GM19193 (cell line): ENCODE measurements around the gene ZNF385C.

Experiments
- POLR2A ChIP-seq: IDR thresholded peaks from 4 replicates; pipeline ENCODE4 v1.6.1; 2011; ENCODE audit not compliant: insufficient read depth, insufficient read length; ENCODE audit errors: extremely low read depth

Gene ZNF385C

GRCh38 chr17:42101513-42102292 lies 3.4 kb upstream of the ZNF385C start:
- TF ChIP-seq POLR2A = no peak

- TF ChIP-seq POLR2A = no peak
These were observed 592 bp upstream of the ZNF385C start for GRCh38 chr17:42098730-42099399.

DNA sequence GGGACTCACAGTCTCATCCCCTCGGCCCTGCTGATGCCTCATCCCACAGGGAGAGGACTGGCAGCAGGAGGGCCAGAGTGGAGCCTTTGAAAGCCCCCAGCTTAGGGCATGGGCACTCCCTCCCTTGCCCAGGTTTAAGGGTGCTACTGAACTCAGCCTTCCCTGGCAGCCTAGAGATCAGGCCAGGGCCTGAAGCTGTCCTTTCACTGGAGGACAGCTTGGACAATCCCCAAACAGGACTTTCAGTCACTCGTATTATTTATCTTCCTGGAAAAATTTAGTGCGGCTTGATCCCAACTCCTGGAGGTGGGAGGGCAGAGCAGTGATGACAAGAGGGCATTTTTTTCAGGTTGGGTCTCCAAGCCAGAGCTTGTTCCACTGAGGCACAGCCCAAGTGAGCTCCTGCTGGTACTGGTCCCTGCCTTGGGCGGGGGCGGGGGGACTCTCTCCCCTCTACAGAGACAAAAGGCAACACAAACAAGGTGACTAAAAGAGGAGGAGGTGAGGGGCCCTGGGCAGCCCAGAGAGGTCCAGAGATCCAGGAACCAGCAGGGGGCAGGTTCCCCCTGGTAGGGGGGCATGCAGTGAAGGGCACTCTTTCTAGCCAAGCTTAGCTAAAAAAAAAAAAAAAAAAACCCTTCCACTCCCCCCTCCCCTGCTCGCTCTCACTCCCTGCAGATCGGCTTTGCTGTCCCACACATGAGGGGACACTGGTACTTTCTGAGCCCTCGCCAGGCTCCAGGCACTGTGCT lies 1.7 kb downstream of the ZNF385C start:
- TF ChIP-seq POLR2A = no peak

DNA sequence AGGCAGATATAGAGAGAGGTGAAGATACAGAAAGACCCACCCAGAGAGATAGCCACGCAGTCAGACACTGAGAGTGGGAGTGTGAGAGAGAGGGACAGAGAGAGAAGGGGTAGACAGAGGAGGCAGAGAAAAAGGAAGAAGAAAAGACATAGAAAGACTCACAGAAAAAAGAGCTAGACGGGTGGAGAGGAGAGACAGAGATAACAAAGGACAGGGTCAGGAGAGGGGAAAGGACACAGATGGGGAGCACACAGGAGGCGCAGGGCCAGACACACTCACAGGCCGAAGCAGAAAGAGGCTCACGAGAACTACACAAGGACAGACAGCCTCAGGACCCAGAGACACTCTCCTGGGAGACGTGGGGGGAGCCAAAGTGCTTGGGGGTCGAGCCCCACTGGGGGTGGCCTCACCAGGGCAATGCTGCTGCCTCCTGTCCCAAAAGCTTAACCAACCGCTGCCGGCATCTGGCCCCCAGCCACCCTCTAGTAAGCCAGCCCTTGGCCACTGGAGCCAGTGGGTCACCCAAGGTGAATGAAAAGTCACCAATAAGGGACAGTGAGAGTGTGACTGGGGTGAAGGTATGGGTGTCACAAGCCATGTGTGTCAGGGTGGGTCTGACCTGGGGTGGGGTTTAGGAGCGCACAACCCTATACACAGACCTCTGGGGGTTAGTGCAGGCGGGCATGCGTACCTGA lies 3.8 kb downstream of the ZNF385C start:
- TF ChIP-seq POLR2A = no peak

GRCh38 chr17:42092939-42093338 lies 5.3 kb downstream of the ZNF385C start:
- TF ChIP-seq POLR2A = no peak

DNA sequence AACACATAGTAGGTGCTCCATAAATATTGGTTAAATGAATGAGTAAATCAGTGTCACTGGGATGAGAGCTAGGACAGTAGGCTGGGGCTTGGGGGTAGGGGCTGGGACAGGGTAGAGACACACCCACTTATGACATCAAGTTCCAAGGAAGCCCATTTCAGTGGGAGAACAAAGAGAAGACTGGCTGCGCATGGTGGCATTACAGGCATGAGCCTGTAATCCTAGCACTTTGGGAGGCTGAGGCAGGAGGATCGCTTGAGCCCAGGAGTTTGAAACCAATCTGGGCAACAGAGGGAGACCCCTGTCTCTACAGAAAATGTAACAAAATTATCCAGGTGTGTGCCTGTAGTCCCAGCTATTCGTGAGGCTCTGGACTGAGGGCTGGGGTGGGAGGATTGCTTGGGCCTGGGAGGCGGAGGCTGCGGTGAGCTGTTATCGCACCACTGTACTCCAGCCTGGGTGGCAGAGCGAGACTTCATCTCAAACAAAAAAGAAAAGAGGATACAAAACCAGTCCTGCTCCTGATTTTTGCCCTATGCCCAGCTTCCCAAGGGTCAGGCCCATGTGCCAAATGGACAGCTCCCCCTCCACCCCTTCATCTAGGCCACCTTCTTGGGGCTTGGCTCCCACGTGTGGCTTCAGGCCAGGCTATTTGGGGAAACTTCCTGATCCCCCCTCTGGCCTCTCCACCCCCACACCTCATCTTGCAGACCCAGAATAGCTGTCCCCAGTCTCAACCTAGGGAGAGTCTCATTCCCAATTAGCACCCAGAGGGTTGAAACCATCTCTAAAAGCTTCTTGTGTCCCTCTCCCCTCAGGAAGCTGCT lies 7.1 kb downstream of the ZNF385C start:
- TF ChIP-seq POLR2A = no peak

- TF ChIP-seq POLR2A = no peak
These were observed 9.5 kb downstream of the ZNF385C start for GRCh38 chr17:42088736-42089135.

DNA sequence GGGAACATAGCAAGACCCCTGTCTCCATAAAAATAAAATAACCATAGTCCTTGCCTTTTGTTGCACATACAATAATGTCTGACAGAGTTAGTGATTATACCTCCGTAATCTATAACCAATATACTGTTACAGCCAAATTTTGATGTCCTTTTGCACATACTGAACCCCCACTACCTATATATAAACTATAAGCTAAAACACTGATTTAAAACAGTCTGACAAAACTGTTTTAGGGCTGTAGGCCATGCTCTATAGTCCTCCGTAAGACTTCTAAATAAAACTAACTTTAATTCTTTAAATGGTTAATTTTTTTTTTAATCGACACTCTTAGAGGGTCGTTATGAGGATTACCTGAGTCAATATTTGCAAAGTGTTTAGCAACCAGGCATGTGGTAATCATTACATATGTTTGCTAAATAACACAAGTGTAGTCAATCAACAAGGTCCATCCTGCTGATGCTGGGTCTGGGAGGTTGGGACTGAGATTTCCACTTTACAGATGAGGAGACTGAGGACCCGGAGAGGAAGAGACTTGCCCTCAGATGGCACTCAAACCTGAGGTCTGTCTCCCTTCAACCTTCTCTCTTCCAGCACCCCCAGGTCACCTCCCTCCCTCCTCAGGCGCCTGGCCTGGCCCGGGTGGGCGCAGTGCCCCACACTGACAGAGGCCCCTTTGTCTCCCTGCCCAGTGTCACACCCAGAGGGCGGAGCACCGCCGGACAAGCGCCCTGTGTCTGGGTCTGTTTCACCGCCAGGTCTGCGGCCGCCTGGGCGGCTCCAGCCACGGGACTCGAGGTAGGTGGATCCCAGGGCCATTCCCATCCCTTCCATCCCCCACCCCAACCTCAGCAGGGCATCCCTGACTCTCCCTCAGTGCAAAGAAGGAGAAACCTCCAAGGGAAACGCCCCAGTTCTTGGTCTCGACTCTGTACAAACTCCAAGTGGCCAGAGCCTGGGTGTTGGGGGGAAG lies 10.3 kb downstream of the ZNF385C start:
- TF ChIP-seq POLR2A = no peak

DNA sequence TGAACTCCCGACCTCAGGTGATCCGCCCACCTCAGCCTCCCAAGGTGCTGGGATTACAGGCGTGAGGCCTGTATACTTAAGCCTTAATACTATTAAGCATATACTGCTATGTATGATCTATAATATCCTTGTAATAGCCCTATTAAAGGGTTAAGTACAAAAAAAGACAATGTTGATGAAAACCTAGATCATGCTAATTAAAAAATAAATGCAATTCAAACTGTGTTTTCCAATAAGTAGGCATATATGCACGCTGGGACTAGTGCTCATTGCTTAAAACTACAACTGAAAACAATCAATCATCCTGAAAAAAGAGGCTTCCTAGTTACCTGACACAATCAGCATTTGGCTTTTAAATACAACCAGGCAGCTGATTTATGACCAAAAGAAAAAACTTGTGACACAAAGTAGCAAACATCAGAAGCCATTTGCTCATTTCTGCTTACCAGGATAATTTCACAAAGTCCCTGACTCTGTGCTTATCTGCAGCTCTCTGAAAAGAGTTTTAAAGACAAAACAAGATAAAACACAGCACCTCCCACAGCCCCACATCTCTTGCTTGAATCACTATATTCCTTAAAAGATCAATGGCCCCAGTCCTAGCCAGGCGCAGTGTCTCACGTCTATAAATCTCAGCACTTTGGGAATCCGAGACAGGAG lies 11.1 kb downstream of the ZNF385C start:
- no peak for TF ChIP-seq POLR2A

DNA sequence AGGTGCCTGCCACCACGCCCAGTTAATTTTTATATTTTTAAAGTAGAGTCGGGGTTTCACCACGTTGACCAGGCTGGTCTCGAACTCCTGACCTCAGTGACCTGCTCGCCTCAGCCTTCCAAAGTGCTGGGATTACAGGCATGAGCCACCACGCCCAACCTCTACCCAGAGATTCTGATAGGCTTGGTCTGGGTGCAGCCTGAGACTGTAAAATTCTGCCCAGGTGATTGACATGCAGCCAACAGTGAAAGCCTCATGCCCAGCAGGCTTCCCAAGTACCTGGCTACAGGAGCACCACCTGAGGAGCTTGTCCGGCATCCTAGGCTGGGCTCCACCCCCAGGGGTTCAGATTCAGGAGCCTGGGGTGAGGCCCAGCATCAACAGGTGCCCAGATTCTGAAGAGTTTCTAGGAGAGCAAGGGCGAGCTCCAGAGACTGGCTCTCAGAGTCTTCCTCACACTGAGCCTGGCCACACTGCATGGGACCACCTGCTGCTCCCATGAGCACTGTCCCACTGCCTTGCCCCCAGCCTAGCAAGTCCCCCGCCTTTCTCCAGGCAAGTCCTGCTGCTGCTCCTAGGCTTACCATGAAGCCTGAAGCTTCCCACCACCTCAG lies 16.6 kb downstream of the ZNF385C start:
- TF ChIP-seq POLR2A = no peak

- no peak for TF ChIP-seq POLR2A
These were observed 18.7 kb downstream of the ZNF385C start for GRCh38 chr17:42079541-42079940.

DNA sequence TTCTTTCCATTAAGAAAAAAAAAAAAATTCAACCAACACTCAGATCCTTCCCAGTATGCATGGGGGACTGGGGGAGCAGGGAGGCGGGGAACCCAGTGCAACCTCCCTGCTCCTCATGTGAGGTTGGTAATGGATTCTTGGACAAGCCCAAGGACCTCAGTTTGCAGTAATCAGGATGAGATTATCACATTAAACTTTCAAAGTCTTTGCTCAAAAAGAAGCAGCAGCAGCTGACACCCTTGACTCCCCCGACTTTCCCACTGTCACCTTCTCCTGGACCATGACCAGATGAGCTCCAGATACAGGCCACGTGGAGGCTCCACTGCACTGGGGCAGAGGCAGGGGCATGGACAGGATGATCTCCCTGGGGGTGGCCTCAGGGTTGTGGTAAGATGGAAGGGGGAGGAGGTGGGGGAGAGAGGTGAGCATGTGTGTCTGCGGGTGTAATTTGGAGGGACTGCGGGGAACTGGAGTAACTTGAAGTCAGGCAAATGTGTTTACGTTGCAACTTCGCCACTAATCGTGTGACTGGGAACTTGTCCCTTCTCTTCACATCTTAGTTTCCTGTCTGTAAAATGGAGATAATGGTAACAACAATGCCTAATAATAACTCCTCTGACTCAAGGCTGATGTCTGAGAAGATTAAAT lies 19.8 kb downstream of the ZNF385C start:
- no peak for TF ChIP-seq POLR2A
